GM13976 (cell line): Measurements from ENCODE around the gene ZEB2.

Source experiments
- DNase-seq: peaks from one replicate; pipeline ENCODE4 v3.0.0; 2012; ENCODE audit warnings: low spot score
- CTCF ChIP-seq: IDR thresholded peaks from 2 replicates; pipeline ENCODE4 v1.5.1; 2012; ENCODE audit warnings: borderline replicate concordance, mild to moderate bottlenecking; ENCODE audit not compliant: insufficient read depth; ENCODE audit errors: extremely low read depth, missing control alignments, control extremely low read depth
- in situ Hi-C: fragments of 300-500 bp; cut with MboI; formaldehyde crosslinking; loops from one replicate; pipeline ENCODE4 v1.12.0; 2022; ENCODE audit warnings: low sequenced_read_pairs, mixed read lengths, inconsistent platforms; ENCODE audit not compliant: unreplicated experiment

ZEB2 gene

GRCh38 chr2:144431998-144432397 is 87.9 kb downstream of the ZEB2 start:
- DNase-seq, result no peak
- in situ Hi-C loops, result no loop called here
- TF ChIP-seq CTCF, result no peak

- DNase-seq, result no peak
- in situ Hi-C loops, result no loop called here
- no peak for TF ChIP-seq CTCF
Observed at GRCh38 chr2:144431392-144431783, 88.5 kb downstream of the ZEB2 start.

- no peak for TF ChIP-seq CTCF
- in situ Hi-C loops, result no loop called here
- DNase-seq, result peak; percentile 32
Observed at GRCh38 chr2:144430722-144431391, 89.1 kb downstream of the ZEB2 start.

GRCh38 chr2:144429396-144430112 is 90.4 kb downstream of the ZEB2 start:
- in situ Hi-C loops, result no loop called here
- no peak for TF ChIP-seq CTCF

GRCh38 chr2:144426981-144427479 is 92.9 kb downstream of the ZEB2 start:
- no peak for TF ChIP-seq CTCF
- DNase-seq, result no peak
- in situ Hi-C loops, result no loop called here

More at GRCh38 chr2:144429396-144430112, 90.4 kb downstream of the ZEB2 start:
- DNase-seq, result no peak

- in situ Hi-C loops, result no loop called here
- DNase-seq, result no peak
- TF ChIP-seq CTCF, result no peak
Observed at GRCh38 chr2:144426355-144426754, 93.6 kb downstream of the ZEB2 start.
